K562 (cell line): ENCODE results near the gene AMH.

Experiments
- GATAD2A ChIP-seq: fragments of 450-650 bp; IDR thresholded peaks from 2 replicates; pipeline ENCODE4 v1.6.1; 2017
- KDM2B ChIP-seq: fragments of 250-450 bp; sonication (Bioruptor Pico); IDR thresholded peaks from 2 replicates; pipeline ENCODE4 v1.8.0; 2021; ENCODE audit warnings: mild to moderate bottlenecking, moderate library complexity
- PATZ1 ChIP-seq: fragments of 250-450 bp; sonication (Bioruptor Pico); IDR thresholded peaks from 2 replicates; pipeline ENCODE4 v1.5.0; 2020; ENCODE audit warnings: mild to moderate bottlenecking, borderline replicate concordance
- POLR2A ChIP-seq: fragments of 450-650 bp; conservative IDR thresholded peaks from 2 replicates; pipeline ENCODE4 v1.6.1; 2016
- SMARCC2 ChIP-seq: fragments of 450-650 bp; IDR thresholded peaks from 2 replicates; pipeline ENCODE4 v1.6.1; 2017; ENCODE audit warnings: antibody characterized with exemption, moderate library complexity, mild to moderate bottlenecking, low read depth
- SPI1 ChIP-seq: IDR thresholded peaks from 2 replicates; pipeline ENCODE4 v1.6.1; 2011; ENCODE audit warnings: low read depth, low read length, control low read depth, borderline replicate concordance
- THRAP3 ChIP-seq: fragments of 450-650 bp; IDR thresholded peaks from 2 replicates; pipeline ENCODE4 v1.6.1; 2016; ENCODE audit warnings: mild to moderate bottlenecking, inconsistent platforms, borderline replicate concordance
- TRIM24 ChIP-seq, 2 experiments: fragments of 450-650 bp; IDR thresholded peaks; 2 replicates each; pipeline ENCODE4 v1.6.1; 2016
- U2AF2 ChIP-seq: fragments of 200-400 bp; formaldehyde crosslinking; optimal IDR thresholded peaks from 2 replicates; pipeline ENCODE3; 2017; ENCODE audit warnings: low read depth, mild to moderate bottlenecking, low read length
- ZSCAN29 ChIP-seq: fragments of 450-650 bp; IDR thresholded peaks from 2 replicates; pipeline ENCODE4 v1.6.1; 2017

- TF ChIP-seq PATZ1 (CRISPR knock-in tag): no peak
- no peak for TF ChIP-seq GATAD2A
- no peak for TF ChIP-seq POLR2A
- TF ChIP-seq THRAP3: no peak
- TF ChIP-seq TRIM24 (IDR thresholded peaks at IDR 0.05): no peak
- TF ChIP-seq U2AF2: no peak
- no peak for TF ChIP-seq ZSCAN29
- TF ChIP-seq SMARCC2: no peak
- TF ChIP-seq KDM2B (CRISPR knock-in tag): no peak
- no peak for TF ChIP-seq SPI1
Observed at GRCh38 chr19:2268480-2268830, 19.3 kb downstream of the AMH start.
